Activated CD4-positive, alpha-beta T cell treated with anti-CD3 and anti-CD28 coated beads for 48 hours (primary cell): Measurements from ENCODE around the gene STX2.
"Not testable (repeated sequence)": the region's sequence is repeated elsewhere in the genome, so short reads cannot be mapped to it uniquely, and the experiment has no call there.

Source experiments
- DNase-seq: peaks from one replicate; pipeline ENCODE4 v3.0.0-alpha.2; 2020

Gene STX2

GRCh38 chr12:130868412-130868811, 29.4 kb upstream of the STX2 start:
- DNase-seq, result no peak

GRCh38 chr12:130863298-130863697, 24.2 kb upstream of the STX2 start:
- no peak for DNase-seq

DNA sequence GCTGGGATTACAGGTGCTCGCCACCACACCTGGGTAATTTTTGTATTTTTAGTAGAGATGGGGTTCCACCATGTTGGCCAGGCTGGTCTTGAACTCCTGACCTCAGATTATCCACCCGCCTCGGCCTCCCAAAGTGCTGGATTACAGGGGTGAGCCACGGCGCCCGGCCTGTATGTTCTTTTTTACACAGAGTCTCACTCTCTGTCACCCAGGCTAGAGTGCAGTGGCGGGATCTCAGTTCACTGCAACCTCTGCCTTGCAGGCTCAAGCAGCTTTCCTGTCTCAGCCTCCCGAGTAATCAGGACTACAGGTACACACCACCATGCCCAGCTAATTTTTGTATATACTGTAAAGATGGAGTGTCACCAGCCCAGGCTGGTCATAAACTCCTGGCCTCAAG, 23.7 kb upstream of the STX2 start:
- not testable (repeated sequence) for DNase-seq

GRCh38 chr12:130862161-130862560, 23.1 kb upstream of the STX2 start:
- DNase-seq, result no peak

DNA sequence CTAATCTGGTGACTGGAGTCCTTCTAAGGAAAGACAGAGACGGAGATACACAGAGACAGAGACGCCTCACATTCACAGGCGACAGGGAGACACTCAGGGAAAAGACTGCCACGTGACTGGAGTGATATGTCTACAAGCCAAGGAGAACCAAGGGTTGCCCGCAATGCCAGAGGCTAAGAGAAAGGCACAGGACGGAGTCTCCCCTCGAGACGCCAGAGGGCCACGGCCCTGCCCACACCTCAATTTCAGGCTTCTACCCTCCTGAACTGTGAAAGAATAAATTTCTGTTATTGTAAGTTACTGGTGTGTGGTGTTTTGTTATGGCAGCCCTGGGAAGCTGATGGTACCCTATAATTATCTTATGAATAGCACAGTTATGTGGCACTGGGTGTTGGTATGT, 21.3 kb upstream of the STX2 start:
- DNase-seq, result no peak

- no peak for DNase-seq
These were observed 20.1 kb upstream of the STX2 start for GRCh38 chr12:130859161-130859560.

- no peak for DNase-seq
These were observed 19.0 kb upstream of the STX2 start for GRCh38 chr12:130858084-130858483.

DNA sequence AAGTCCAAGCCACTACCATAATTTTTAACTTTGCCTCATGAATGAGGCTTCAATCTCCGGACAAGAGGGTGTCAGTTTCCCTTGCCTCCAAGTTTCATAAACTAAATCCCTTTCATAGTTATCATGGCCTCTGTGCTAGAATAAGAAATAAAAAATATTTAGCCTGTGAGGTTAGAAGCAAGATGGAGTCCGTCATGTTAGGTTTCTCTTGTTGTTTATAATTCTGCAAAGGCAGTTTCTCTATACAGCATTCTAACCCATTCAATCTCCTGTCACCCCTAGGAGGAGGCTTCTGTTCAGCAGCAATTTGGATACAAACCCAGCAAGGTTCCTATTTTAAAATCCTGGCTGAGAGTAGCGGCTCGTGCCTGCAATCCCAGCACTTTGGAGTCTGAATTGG, 17.0 kb upstream of the STX2 start:
- no peak for DNase-seq

DNA sequence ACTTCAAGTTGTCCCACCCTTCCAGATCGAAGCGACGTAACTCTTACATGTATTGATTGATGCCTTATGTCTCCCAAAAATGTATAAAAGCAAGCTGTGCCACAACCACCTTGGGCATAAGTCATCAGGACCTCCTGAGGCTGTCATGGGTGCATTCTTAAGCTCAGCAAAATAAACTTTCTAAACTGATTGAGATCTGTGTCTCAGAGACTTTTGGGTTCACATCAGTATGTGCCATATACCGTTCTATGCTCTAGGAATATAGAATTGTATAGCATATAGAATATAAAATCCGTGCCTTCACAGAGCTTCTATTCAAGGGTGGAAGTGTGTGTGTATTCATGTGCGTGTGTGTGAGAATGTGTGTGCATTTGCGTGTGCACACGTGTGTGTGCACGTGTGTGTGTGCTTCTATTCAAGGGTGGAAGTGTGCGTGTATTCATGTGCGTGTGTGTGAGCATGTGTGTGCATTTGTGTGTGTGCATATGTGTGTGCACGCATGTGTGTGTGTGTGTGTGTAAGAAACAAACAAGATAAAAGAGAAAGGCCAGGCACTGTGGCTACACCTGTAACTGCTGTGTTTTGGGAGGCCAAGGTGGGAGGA, 11.5 kb upstream of the STX2 start:
- no peak for DNase-seq

GRCh38 chr12:130849561-130850417, 10.7 kb upstream of the STX2 start:
- no peak for DNase-seq

DNA sequence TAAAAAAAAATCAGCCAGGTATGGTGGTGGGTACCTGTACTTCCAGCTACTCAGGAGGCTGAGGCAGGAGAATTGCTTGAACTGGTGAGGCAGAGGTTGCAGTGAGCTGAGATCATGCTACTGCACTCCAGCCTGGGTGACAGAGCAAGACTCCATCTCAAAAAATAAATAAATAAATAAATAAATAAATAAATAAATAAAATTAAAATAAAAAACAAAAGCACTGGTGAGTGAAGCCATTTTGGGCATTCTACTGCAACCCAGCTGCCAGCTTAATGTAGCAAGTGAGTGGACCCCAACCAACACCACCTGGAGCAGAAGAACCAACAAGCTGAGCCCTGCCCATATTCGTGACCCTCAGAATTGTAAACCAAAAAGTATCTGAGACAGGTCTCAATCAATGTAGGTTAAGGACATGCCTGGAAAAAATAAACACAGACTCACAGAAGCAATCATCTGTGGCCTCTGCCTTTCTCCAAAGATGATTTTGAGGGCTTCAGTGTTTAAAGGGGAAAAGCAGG, 9.8 kb upstream of the STX2 start:
- not testable (repeated sequence) for DNase-seq

GRCh38 chr12:130848105-130848504, 9.1 kb upstream of the STX2 start:
- not testable (repeated sequence) for DNase-seq

DNA sequence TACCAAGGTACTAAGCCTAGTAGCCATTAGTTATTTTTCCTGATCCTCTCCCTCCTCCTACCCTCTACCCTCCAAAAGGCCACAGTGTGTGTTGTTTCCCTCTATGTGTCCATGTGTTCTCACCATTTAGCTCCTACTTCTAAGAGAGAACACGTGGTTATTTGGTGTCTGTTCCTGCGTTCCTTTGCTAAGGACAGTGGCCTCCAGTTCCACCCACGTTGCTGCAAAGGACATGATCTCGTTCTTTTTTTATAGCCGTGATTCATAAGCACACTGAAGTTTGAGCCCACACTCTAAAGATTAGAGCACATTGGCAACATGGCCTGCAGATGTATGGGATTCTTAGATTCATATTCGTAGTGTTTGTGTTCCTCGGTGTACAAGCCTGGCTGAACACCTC, 8.1 kb upstream of the STX2 start:
- DNase-seq, result no peak

DNA sequence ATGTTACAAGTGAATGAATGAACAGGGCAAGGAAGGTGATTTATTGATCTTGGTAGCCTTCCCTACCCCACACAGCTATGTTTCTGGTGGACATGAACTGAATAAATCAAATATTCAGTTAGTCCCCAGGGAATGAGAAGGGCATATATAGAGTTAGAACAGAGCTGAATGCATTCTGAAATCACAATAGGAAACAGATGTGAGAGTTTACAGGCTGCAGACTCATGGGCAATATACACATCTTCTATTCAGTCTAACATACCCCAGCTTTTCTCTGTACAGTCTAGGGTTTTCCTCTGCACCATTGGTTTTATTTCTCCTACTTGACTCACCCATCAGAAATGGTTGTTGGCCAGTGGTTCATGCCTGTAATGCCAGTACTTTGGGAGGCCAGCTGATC, 7.3 kb upstream of the STX2 start:
- no peak for DNase-seq

DNA sequence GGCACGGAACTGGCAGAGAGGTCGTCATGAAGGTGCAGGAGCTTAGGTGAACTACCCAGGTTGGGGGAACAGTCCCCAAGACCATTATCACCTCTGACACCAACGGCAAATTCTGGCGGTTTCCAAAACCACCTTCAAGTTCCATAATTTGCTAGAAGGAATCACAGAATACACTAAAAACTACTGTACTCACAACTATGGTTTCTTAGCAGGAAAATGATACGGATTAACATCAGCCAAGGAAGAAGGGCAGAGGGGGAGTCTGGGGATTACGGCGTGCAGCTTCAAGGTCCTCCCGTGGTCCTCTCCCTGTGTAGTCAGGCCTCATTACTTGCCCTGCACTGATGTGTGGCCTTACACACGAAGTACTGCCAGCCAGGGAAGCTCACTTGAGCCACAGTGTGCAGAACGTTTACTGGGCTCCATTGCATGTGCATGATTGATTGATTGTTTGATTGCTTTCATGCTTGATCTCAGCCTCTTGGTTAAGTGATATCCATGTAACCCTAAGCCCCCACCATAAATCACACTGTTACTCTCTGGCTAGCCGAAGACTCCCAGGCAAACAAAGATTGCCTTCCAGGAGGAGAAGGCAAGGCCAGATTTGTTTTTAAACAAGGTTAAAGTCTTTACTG, 837 bp upstream of the STX2 start:
- DNase-seq, result no peak

- peak; percentile 40 for DNase-seq
These were observed 633 bp downstream of the STX2 start for GRCh38 chr12:130838284-130838950.

- no peak for DNase-seq
These were observed 3.6 kb downstream of the STX2 start for GRCh38 chr12:130835436-130835835.

DNA sequence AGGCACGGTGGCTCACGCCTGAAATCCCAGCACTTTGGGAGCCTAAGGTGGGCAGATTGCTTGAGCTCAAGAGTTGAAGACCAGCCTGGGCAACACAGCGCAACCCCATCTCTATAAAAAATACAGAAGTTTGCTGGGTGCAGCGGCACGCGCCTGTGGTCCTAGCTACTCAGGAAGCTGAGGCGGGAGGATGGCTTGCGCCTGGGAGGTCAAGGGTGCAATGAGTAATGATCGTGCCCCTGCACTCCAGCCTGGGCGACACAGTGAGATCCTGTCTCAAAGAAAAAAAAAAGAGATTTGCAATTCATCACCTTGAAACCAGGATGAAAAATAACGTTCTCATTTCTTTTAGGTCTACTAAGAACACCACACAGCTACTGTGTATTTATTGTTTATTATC, 4.0 kb downstream of the STX2 start:
- no peak for DNase-seq

GRCh38 chr12:130832561-130833209, 6.4 kb downstream of the STX2 start:
- no peak for DNase-seq

DNA sequence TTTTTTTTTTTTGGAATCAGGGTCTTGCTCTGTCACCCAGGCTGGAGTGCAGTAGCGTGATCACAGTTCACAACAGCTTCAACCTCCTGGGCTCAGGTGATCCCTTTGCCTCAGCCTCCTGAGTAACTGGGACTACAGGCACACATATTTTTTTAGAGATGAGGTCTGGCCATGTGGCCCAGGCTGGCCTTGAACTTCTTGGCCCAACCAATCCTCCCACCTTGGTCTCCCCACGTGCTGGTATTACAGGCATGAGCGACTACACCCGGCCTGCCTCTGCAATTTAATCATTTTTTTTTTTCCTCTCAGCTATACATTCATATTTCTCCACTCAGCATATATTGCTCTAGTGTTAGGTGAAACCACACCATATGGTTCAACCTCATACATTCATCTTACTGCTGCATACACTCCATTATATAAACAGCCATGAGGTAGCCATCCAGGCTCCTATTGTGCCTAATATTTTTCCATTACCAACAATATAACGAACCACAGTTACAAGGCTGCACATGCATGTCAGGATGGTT, 7.1 kb downstream of the STX2 start:
- no peak for DNase-seq

DNA sequence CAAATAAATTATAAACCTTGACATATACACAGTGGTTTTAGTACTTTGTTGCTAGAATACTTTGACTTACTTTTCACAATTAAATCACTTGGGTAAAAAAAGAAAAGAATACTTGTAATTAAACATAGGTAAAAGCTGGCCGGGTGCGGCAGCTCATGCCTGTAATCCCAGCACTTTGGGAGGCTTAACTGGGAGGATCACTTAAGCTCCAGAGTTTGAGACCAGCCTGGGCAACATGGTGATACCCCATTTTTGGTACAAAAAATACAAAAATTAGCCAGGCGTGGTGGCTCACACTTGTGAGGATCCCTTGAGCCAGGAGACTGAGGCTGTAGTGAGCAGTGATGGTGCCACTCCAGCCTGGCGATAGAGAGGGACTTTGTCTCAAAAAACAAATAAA, 7.8 kb downstream of the STX2 start:
- DNase-seq, result no peak

DNA sequence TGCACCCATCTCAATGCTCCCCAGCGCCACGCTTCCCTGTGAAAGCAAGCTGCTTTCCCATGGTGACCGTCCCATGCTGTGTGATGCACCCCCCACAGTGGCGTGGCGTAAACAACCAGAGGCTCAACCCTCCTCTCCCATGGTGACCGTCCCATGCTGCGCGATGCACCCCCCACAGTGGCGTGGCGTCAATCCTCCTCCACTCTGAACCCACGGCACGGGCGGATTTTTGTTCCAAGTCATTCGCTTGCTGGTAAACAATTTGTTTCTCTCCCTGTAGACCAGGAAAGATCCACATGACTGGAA, 8.9 kb downstream of the STX2 start:
- no peak for DNase-seq
